GM12872 (cell line): Measurements from ENCODE around the gene UROS.

Experiments used
- TF ChIP-seq, protein P1 (sequence below): IDR thresholded peaks from 3 replicates; pipeline ENCODE4 v1.5.1; 2011; ENCODE audit warnings: low read depth, mild to moderate bottlenecking, low read length, moderate library complexity; ENCODE audit not compliant: insufficient read depth

UROS gene

GRCh38 chr10:125812128-125812750 lies 10.8 kb downstream of the UROS start:
- TF ChIP-seq, protein P1, sequence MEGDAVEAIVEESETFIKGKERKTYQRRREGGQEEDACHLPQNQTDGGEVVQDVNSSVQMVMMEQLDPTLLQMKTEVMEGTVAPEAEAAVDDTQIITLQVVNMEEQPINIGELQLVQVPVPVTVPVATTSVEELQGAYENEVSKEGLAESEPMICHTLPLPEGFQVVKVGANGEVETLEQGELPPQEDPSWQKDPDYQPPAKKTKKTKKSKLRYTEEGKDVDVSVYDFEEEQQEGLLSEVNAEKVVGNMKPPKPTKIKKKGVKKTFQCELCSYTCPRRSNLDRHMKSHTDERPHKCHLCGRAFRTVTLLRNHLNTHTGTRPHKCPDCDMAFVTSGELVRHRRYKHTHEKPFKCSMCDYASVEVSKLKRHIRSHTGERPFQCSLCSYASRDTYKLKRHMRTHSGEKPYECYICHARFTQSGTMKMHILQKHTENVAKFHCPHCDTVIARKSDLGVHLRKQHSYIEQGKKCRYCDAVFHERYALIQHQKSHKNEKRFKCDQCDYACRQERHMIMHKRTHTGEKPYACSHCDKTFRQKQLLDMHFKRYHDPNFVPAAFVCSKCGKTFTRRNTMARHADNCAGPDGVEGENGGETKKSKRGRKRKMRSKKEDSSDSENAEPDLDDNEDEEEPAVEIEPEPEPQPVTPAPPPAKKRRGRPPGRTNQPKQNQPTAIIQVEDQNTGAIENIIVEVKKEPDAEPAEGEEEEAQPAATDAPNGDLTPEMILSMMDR = no peak

- TF ChIP-seq, protein P1 = no peak
These were observed 11.8 kb downstream of the UROS start for GRCh38 chr10:125811251-125811650.

DNA sequence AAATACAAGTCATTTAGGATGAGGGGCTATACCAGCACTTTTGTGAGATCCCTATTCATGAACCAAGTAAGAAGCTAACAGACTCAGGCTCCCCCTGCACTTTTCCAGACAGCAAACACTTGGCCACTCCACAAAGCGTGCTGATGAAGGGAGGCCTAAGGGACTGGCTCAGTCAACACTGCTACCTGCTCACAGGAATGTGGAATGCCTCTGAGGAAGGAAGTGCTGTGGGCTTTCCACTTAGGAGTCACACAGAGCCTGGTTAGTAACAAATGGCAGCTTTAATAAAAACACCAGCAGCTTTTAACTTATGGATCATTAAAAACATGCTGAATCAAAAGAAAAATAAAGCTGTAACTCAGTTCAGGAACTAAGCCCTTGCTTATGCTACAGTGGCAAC lies 15.0 kb downstream of the UROS start:
- TF ChIP-seq, protein P1 = no peak

- TF ChIP-seq, protein P1 = no peak
These were observed 20.3 kb downstream of the UROS start for GRCh38 chr10:125802739-125803138.

DNA sequence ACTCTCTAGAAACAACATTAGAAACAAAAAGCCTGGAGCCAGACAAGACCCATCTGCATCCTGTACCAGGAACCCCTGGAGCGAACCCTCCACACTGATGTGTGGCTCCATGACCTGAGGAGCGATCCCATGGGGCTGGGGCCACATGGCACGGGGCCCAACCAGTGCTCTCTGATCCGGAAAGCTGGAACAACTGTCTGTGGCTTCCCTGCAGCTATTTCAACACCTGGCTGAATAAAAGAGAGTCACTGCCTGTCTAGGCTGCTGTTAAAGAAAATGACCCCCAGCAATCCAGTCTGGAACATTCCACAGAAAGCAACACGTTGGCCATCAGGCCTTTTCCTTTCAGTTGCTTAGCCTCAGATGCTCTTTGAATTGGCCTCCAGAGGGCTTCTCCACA lies 20.9 kb downstream of the UROS start:
- TF ChIP-seq, protein P1 = no peak

DNA sequence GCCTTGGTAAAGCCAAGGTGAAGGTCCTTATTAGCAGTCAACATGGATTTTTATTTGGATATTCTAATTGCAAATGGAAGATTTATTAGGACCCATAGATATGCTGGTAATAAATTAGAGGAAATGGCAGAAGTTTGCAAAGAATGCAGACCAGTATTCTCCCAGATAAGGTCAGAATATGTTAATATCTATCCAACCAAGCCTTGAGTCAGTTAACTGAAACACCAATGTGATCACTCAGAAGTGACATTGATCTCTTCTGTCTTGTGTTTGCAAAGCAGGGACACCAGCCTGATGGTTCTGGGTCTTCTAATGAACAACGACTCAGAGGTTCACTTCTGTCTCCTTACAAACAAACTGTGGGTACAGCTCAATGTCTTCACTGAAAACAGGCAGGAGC lies 21.5 kb downstream of the UROS start:
- TF ChIP-seq, protein P1 = no peak

- TF ChIP-seq, protein P1 = no peak
These were observed 23.4 kb downstream of the UROS start for GRCh38 chr10:125799451-125800182.
